ENCODE data around the gene RABL3. TPM values are rescaled to one million over a fixed set of nuclear protein-coding genes. Genes with fewer than 3 reads are reported as not detected.
A peak's percentile ranks its signal among the peaks of the same experiment; 100 is the strongest.
"Not testable (repeated sequence)": the region's sequence is repeated elsewhere in the genome, so short reads cannot be mapped to it uniquely, and the experiment has no call there.

Gene RABL3
- total RNA-seq (2022) = 21.8 and 26.0 TPM in 2 replicates
- percentile 78 among the genes with signal in this experiment for Bru-seq, nascent RNA
- BruChase-seq, experiment 1, labeled RNA remaining after a 6-hour chase = percentile 81 among the genes with signal in this experiment
- BruChase-seq, experiment 2, labeled RNA remaining after a 2-hour chase = percentile 70 among the genes with signal in this experiment
- long read RNA-seq, transcript RABL3-208 (9 exons, 1,007 nt) = minor isoform, 13 of 78 reads
- long read RNA-seq, transcript RABL3-201 (8 exons, 3,883 nt) = major isoform, 49 of 78 reads
- long read RNA-seq, partial matches to known transcripts = 3 of 78 reads
- long read RNA-seq, other reads (novel, unspliced or antisense) = 7 of 78 reads

- H3K27ac Mint-ChIP-seq (ENCODE audit: low read depth, unreplicated experiment) = peak within 1 kb of the TSS; percentile 99
- H3K36me3 Mint-ChIP-seq (ENCODE audit: insufficient read depth, unreplicated experiment) = peaks cover 6% of the 10 kb centered on the region
- CTCF ChIA-PET = interaction anchor here (0.6 to 1.2 kb wide), 6 partner anchors 12 to 792 kb away, joined by 3 to 5 read pairs (median 4); no protein-coding TSS in a partner anchor
- no peaks in the 10 kb centered on the region for H3K9me3 Mint-ChIP-seq (ENCODE audit: unreplicated experiment)
- DNase-seq (ENCODE audit: unreplicated experiment) = peak; percentile 99
- H3K4me1 Mint-ChIP-seq (ENCODE audit: insufficient read depth, unreplicated experiment) = peaks cover 18% of the 10 kb centered on the region
- peak within 1 kb of the TSS; percentile 99 for H3K4me3 Mint-ChIP-seq (ENCODE audit: unreplicated experiment)
- TF ChIP-seq CTCF (IDR thresholded peaks at IDR 0.05; ENCODE audit: unreplicated experiment) = no peak
- no peaks in the 10 kb centered on the region for H3K27me3 Mint-ChIP-seq (ENCODE audit: insufficient read depth, unreplicated experiment)
- POLR2A ChIA-PET = interaction anchor here (0.7 to 5.5 kb wide), 12 partner anchors 10 to 511 kb away, joined by 3 to 38 read pairs (median 4); partner anchors contain the start of gene NDUFB4
- BruUV-seq (replicated peaks) = no TSS peak
- intact Hi-C loops (cut with micrococcal nuclease) = loop anchor here (2.0 kb wide), 1 partner anchor 394 kb away; the partner anchor contains the start of gene LRRC58
These were observed at the start of gene RABL3, which contains the start of gene GTF2E1 for GRCh38 chr3:120742198-120742848. TSS of gene RABL3 (minus strand) at chr3:120742516. CDS start at chr3:120742507, 9 bp downstream. TSS of gene GTF2E1 (plus strand) at chr3:120742744. CDS start at chr3:120750553, 7,809 bp downstream.

- Mint-ChIP-seq H3K27ac (ENCODE audit: low read depth, unreplicated experiment) (no peak overlapping the region), H3K4me3 (ENCODE audit: unreplicated experiment) (no peak overlapping the region)
These were observed 49.6 kb upstream of the RABL3 start for GRCh38 chr3:120791913-120792312.

GRCh38 chr3:120791010-120791409, 48.7 kb upstream of the RABL3 start:
- Mint-ChIP-seq H3K4me3 (ENCODE audit: unreplicated experiment) (no peak overlapping the region), H3K4me1 (ENCODE audit: insufficient read depth, unreplicated experiment) (peaks cover 8% of the 10 kb centered on the region), H3K9me3 (ENCODE audit: unreplicated experiment) (no peaks in the 10 kb centered on the region), H3K27ac (ENCODE audit: low read depth, unreplicated experiment) (no peak overlapping the region), H3K36me3 (ENCODE audit: insufficient read depth, unreplicated experiment) (no peaks in the 10 kb centered on the region), H3K27me3 (ENCODE audit: insufficient read depth, unreplicated experiment) (no peaks in the 10 kb centered on the region)
- no peak for TF ChIP-seq CTCF (IDR thresholded peaks at IDR 0.05; ENCODE audit: unreplicated experiment)
- ChIA-PET CTCF (interaction anchor here (5.2 kb wide), 2 partner anchors 230 to 371 kb away, joined by 41 to 111 read pairs; no protein-coding TSS in a partner anchor), POLR2A (no interaction called here)
- intact Hi-C loops (cut with micrococcal nuclease) = no loop called here
- no TSS peak for BruUV-seq (replicated peaks)
- DNase-seq (ENCODE audit: unreplicated experiment) = no peak

More at GRCh38 chr3:120791913-120792312, 49.6 kb upstream of the RABL3 start:
- intact Hi-C loops (cut with micrococcal nuclease) = no loop called here
- no peaks in the 10 kb centered on the region for H3K27me3 Mint-ChIP-seq (ENCODE audit: insufficient read depth, unreplicated experiment)
- ChIA-PET CTCF (interaction anchor here (1.0 to 5.2 kb wide), 4 partner anchors 225 to 372 kb away, joined by 3 to 111 read pairs (median 48); no protein-coding TSS in a partner anchor), POLR2A (no interaction called here)
- H3K9me3 Mint-ChIP-seq (ENCODE audit: unreplicated experiment) = no peaks in the 10 kb centered on the region
- TF ChIP-seq CTCF (IDR thresholded peaks at IDR 0.05; ENCODE audit: unreplicated experiment) = no peak
- H3K36me3 Mint-ChIP-seq (ENCODE audit: insufficient read depth, unreplicated experiment) = no peaks in the 10 kb centered on the region
- no TSS peak for BruUV-seq (replicated peaks)
- peaks cover 8% of the 10 kb centered on the region for H3K4me1 Mint-ChIP-seq (ENCODE audit: insufficient read depth, unreplicated experiment)
- DNase-seq (ENCODE audit: unreplicated experiment) = peak; percentile 9

- POLR2A ChIA-PET; BruUV-seq (replicated peaks); H3K36me3 Mint-ChIP-seq (ENCODE audit: insufficient read depth, unreplicated experiment); DNase-seq (ENCODE audit: unreplicated experiment); H3K4me3 Mint-ChIP-seq (ENCODE audit: unreplicated experiment); H3K27ac Mint-ChIP-seq (ENCODE audit: low read depth, unreplicated experiment); H3K27me3 Mint-ChIP-seq (ENCODE audit: insufficient read depth, unreplicated experiment); H3K4me1 Mint-ChIP-seq (ENCODE audit: insufficient read depth, unreplicated experiment); H3K9me3 Mint-ChIP-seq (ENCODE audit: unreplicated experiment); intact Hi-C loops (cut with micrococcal nuclease): not testable (repeated sequence)
- CTCF ChIA-PET = interaction anchor here (1.3 to 7.4 kb wide), 2 partner anchors 9 to 224 kb away, joined by 7 to 44 read pairs; no protein-coding TSS in a partner anchor
These were observed 43.5 kb upstream of the RABL3 start for GRCh38 chr3:120785832-120786231.
